Hepatic stellate cell (primary cell): ENCODE measurements around the gene LTBP2.
"Not testable (repeated sequence)": the region's sequence is repeated elsewhere in the genome, so short reads cannot be mapped to it uniquely, and the experiment has no call there.

Source experiments
- DNase-seq: peaks from one replicate; pipeline ENCODE4 v3.0.0; 2011; ENCODE audit warnings: low spot score

The LTBP2 gene

GRCh38 chr14:74482571-74482970 is 129.5 kb downstream of the LTBP2 start:
- DNase-seq = no peak

DNA sequence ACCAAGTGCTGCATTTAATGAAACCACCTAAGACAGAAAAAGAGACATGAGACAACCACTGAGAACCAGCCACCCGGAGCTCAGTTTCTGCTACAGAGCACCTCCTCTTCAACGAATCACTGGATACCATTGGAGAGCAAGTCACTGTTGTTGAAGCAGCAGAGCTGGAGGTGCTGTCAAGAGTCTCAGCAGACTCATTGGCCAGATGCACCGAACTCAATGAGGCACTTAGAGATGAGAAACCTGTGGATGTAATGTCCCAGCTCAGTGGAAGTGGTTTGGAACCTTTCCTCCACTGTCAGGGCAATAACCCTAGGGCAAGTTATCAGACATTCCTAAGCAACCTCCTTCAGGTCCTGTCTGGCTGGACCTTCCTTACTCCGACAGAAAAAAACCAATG is 132.0 kb downstream of the LTBP2 start:
- DNase-seq = no peak

- DNase-seq = peak; percentile 21
Observed at GRCh38 chr14:74478996-74479635, 132.9 kb downstream of the LTBP2 start.

DNA sequence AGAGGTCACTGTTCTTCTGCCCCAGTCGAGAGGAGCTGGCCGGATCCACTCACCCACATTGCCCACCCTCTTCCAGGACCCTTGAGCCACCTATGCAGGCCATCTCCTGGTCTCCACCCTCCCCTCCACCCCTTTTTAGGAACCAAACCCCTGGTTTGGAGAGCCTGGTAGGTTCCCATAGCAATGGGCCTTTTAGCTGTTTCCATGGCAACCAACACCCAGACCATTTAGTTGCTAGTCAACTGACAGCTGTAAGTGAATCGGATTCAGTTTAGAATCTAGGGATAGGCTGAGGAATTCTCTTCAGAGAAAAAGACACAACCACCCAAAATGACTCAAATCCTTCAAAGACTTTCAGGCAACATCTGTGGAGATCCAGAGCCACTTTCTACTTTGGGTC is 135.4 kb downstream of the LTBP2 start:
- DNase-seq = no peak

- no peak for DNase-seq
Observed at GRCh38 chr14:74476107-74476506, 135.9 kb downstream of the LTBP2 start.

DNA sequence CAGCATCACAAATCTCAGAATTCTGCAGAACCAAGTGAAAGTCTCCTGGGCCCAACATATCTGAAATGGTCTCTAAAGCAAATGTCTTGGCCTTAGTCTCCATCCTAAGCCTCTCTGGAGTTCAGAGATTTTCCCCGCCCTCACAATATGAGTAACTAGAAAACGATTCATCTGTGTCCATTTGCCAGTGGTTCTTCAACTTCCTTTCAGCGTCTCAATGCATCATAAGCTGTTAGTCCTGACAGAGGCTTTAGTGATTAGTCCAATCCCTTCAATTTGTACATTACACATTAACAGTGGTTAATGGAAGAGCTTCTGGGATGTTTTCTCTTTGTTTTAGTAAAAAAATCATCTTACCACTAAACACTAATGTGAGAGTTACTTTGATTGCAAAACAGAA is 136.4 kb downstream of the LTBP2 start:
- DNase-seq = peak; percentile 61

DNA sequence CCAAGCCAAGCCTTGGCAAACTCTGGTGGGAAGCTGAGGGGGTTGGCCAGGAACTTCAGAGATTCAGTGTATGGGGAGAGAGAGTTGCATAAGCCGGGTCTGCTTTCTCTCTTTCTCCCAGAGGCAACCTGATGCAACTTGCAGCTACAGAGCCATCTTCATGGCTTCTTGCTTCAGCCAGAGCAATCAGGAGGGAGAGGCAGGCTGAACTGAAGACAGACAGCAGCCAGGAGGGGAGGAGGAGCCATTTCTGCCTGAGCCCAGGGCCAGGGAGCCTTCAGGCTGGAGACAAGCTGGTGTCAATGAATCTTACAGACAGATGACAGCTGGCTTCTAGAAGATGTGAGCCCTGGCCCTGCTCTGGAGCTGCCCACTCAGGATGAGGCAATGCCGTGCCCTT is 137.7 kb downstream of the LTBP2 start:
- no peak for DNase-seq

DNA sequence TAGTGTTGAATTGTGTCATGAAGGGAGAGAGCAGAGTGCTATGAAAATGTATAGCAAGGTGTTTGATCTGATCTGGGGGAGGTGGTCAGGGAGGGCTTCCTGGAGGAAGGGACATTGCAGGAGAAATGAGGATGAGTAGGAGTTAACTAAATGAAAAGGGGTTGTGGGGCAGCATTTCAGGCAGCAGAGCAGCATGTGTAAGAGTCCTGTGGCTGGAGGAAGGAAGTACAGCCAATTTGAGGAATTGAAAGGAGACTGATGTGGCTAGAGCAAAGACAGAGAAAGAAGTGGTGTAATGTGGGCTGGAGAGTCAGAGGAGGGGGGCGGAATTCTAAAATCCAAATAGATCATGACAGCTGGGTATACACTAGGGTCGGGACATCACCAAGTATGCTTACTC is 139.4 kb downstream of the LTBP2 start:
- DNase-seq = no peak

DNA sequence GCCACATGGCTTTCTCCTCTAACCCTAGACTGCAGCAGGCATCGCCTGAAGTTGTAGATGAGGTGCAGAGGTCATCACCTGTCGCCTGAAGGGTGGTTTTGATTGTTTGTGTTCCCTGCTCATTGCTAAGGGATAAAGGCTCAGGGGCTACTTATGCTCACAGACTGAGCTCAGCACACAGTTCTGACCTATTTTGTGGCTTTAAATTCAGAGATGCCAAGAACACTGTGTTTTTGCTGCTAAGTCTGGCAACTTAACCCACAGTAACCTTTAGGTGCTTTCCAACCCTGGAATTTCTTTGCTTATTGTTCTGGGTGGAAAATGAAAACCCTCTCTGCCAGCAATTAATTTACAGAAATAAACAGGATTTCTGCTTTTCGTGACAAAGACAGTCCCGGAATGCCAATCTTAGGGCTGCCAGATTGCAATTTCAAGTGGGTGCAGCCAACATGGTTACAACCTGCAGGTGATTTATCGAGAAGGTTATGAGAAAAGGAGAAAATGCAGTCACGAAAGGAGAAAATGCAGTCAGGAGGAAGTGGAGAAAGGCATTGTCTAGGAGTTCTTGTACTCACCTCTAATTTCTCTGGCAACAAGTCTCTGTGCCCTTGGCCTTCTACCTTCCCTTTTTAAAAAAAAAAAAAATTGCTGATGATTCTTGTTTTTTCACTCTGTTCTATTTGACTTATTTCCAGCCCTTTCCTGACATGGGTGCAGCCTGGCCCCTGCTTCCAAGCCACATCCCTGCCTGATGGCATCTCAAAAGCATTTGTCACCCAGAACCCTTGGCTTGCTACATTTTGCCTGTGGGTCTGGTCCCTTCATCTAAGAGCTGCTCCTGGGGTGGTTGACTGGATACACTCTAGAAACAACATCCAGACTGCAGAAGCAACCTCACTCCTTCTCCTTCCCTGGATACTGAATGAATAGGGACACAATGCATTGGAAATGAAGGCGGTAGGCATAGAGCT is 142.2 kb downstream of the LTBP2 start:
- DNase-seq = no peak

DNA sequence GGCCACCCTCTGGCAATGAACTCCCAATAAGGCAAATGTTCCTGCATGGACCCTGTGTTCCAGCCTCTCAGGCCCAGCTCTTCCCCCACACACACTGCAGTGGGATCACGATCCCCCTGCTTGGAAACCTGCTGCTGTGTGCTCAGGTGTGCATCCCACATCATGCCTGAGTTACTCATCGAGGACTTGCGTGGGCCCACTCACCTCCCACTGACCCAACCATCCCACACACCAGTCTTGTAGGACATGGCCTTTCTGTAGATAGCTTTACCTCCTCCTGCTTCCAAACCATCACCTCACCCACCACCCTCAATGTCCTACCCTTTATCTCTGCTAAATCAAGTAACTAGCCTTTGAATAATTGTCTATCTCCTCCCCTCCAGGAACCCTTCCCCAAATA is 143.5 kb downstream of the LTBP2 start:
- no peak for DNase-seq

DNA sequence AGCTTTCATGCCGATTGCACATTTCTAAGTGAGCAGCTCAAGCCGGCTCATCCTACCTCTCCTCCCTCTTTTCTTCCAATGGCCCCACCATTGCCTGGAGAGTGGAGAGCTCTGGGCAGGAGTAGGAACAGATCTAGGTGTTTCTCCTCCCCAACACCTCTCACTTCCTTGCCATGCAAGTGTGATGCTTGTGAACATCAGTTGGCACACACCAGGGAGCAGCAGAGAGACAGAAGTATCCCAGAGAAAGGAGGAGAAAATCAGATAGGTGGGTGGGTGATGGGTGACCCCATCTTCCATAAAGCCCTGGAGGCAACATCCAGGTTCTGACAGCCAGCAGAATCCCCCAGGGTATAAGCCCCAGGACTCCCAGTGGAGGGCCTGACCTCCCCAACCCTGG is 146.7 kb downstream of the LTBP2 start:
- DNase-seq = no peak

DNA sequence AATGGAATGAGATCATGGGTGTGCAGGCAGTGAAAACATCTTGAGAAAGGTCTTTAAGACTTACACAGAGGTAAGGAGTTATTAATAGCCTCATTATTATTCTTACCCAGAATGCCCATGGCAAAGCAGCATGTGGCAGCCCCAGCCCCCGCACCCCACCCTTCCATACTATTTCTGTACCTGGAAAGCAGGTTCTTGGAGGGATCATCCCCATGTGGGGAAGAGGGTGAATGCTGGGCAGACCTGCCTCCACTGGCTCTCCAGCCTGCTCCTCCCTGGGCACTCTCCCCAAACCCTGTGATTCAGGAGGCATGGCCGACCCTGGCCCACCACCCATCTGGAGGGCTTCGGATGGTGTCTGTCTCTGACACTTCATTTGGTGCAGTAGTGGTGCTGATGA is 147.3 kb downstream of the LTBP2 start:
- DNase-seq = no peak

DNA sequence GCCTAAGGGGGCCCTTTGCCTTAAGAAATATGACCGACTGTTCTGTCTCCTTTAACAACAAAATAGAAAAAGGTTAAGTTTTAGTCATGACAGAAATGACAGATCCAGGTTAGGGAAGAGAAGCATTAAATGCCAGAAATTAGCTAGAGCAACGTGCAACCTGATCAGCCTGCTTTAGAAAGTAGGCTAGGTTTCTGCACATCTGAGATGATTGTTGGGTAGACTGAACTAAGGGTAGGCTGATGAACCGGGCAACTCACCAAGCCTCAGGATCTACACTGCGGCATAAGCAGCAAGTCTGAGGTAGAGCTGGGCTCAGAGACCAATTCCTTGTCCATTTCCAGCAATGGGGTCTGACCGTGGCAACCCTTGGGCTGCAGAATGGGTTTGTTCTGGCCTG is 148.3 kb downstream of the LTBP2 start:
- DNase-seq = no peak

GRCh38 chr14:74462993-74463392 is 149.0 kb downstream of the LTBP2 start:
- DNase-seq = no peak

DNA sequence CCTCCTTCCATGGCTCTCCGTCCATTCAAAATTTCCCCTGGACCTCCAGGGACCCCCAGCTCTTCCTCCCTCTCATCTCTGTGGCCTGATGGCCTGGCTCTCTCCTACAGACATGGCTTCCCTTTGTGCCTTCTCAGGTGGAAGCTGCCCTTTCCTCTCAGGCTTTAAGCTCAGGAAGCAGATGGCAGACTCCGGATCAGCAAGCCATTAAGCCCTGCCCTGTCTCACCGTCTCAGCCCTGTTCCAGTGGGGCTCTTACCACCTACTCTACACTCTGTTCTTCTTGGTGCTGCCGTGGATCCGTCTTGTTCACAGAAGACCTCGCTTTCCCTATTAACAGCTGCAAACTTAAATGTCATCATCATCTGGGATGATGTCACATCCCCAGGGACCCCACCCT is 152.1 kb downstream of the LTBP2 start:
- no peak for DNase-seq

DNA sequence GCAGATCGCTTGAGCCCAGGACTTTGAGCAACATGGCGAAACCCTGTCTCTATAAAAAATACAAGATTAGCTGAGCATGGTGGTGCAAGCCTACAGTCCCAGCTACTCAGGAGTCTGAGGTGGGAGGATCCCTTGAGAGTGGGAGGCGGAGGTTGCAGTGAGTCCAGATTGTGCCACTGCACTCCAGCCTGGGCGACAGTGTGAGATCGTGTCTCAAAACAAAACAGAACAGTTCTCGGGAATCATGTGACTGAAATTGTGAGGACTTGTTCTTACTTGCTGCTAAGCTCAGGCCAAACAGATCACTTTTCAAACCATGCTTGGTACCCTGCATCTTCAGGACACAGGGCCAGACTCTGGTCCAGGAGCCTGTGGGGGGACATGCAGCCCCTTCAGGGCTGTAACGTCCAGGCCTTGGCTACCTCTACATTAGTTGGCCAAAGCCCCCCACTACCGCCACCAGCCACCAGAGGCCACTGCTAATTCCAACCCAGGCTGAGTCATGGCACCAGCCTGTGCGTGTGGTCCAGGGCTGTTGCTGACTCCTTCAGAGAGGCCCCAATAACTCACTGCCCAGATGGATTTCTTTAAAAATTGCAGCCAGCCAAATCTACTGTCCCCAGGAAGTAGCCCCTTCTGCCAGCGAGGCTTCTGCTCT is 152.6 kb downstream of the LTBP2 start:
- peak; percentile 78 for DNase-seq

GRCh38 chr14:74457565-74457895 is 154.5 kb downstream of the LTBP2 start:
- no peak for DNase-seq

- no peak for DNase-seq
Observed at GRCh38 chr14:74456684-74457564, 155.1 kb downstream of the LTBP2 start.

- DNase-seq = not testable (repeated sequence)
Observed at GRCh38 chr14:74454397-74454796, 157.6 kb downstream of the LTBP2 start.
